Trophoblast cell (in vitro differentiated cells and primary cell): ENCODE results near the gene MARCHF10.

ENCODE experiments used
- DNase-seq, 2 donors: peaks; one replicate each; pipeline ENCODE4 v3.0.0-alpha.2; 2016
- H2AFZ ChIP-seq: 2 replicates; pipeline ENCODE4 v1.6.1; 2013; ENCODE audit warnings: low read length, moderate library complexity, mild to moderate bottlenecking; ENCODE audit not compliant: insufficient read depth, poor library complexity
- H2AK5ac ChIP-seq: 2 replicates; pipeline ENCODE4 v1.6.1; 2013; ENCODE audit warnings: mild to moderate bottlenecking, low read length
- H2BK120ac ChIP-seq: 2 replicates; pipeline ENCODE4 v1.6.1; 2013; ENCODE audit warnings: low read length, mild to moderate bottlenecking, moderate library complexity; ENCODE audit not compliant: insufficient read depth, poor library complexity
- H2BK12ac ChIP-seq: 2 replicates; pipeline ENCODE4 v1.6.1; 2013; ENCODE audit warnings: mild to moderate bottlenecking, low read length, moderate library complexity
- H2BK5ac ChIP-seq: 2 replicates; pipeline ENCODE4 v1.6.1; 2013; ENCODE audit warnings: low read length, low read depth, moderate library complexity, mild to moderate bottlenecking; ENCODE audit not compliant: poor library complexity
- H3K14ac ChIP-seq: 2 replicates; pipeline ENCODE4 v1.6.1; 2013; ENCODE audit warnings: mild to moderate bottlenecking, low read length
- H3K18ac ChIP-seq: 2 replicates; pipeline ENCODE4 v1.6.1; 2013; ENCODE audit warnings: mild to moderate bottlenecking, low read length
- H3K23ac ChIP-seq: 2 replicates; pipeline ENCODE4 v1.6.1; 2013; ENCODE audit warnings: low read length
- H3K27ac ChIP-seq: 2 replicates; pipeline ENCODE4 v1.5.1; 2013; ENCODE audit warnings: low read depth, mild to moderate bottlenecking, inconsistent platforms, low read length, moderate library complexity
- H3K27me3 ChIP-seq: 2 replicates; pipeline ENCODE4 v1.6.1; 2013; ENCODE audit warnings: inconsistent platforms, mild to moderate bottlenecking, low read length, moderate library complexity; ENCODE audit not compliant: insufficient read depth
- H3K36me3 ChIP-seq, 2 experiments: 1 replicate in 1 of 2; 2 replicates in 1 of 2; pipeline ENCODE4 v1.6.1; 2013; ENCODE audit warnings: low read length in 2 of 2, mild to moderate bottlenecking in 2 of 2, moderate library complexity in 1 of 2; ENCODE audit not compliant: insufficient read depth in 2 of 2, control insufficient read depth in 1 of 2
- H3K4ac ChIP-seq: 2 replicates; pipeline ENCODE4 v1.6.1; 2013; ENCODE audit warnings: low read depth, mild to moderate bottlenecking, low read length, moderate library complexity
- H3K4me1 ChIP-seq, 2 experiments: 1 replicate in 1 of 2; 2 replicates in 1 of 2; pipeline ENCODE4 v1.6.1; 2013; ENCODE audit warnings: low read length in 2 of 2, mild to moderate bottlenecking in 2 of 2, moderate library complexity in 1 of 2; ENCODE audit not compliant: insufficient read depth in 2 of 2, control insufficient read depth in 1 of 2
- H3K4me2 ChIP-seq: 2 replicates; pipeline ENCODE4 v1.6.1; 2013; ENCODE audit warnings: inconsistent platforms, mild to moderate bottlenecking, low read length, moderate library complexity
- H3K4me3 ChIP-seq: 2 replicates; pipeline ENCODE4 v1.5.1; 2013; ENCODE audit warnings: mild to moderate bottlenecking, low read depth, low read length, inconsistent platforms
- H3K79me1 ChIP-seq: one replicate; pipeline ENCODE4 v1.6.1; 2013; ENCODE audit warnings: low read length
- H3K79me2 ChIP-seq: 2 replicates; pipeline ENCODE4 v1.6.1; 2013; ENCODE audit warnings: low read length, mild to moderate bottlenecking; ENCODE audit not compliant: control insufficient read depth, insufficient read depth, poor library complexity
- H3K9ac ChIP-seq: 2 replicates; pipeline ENCODE4 v1.6.1; 2013; ENCODE audit warnings: mild to moderate bottlenecking, low read length
- H3K9me3 ChIP-seq: 2 replicates; pipeline ENCODE4 v1.6.1; 2013; ENCODE audit warnings: low read depth, mild to moderate bottlenecking, control low read depth, inconsistent platforms, low read length; ENCODE audit not compliant: insufficient read depth
- H4K12ac ChIP-seq: 2 replicates; pipeline ENCODE4 v1.6.1; 2013; ENCODE audit warnings: low read depth, mild to moderate bottlenecking, low read length, moderate library complexity
- H4K8ac ChIP-seq: 2 replicates; pipeline ENCODE4 v1.6.1; 2013; ENCODE audit warnings: low read depth, mild to moderate bottlenecking, low read length, moderate library complexity
- H4K91ac ChIP-seq: one replicate; pipeline ENCODE4 v1.6.1; 2013; ENCODE audit warnings: low read depth, mild to moderate bottlenecking, low read length, moderate library complexity
- WGBS: extraction: QIAGEN DNeasy Blood & Tissue Kit; methylation state at CpG from one replicate; pipeline ENCODE4 v1.1.7; 2013; ENCODE audit warnings: missing lambda C conversion rate; ENCODE audit not compliant: insufficient read length, insufficient coverage; ENCODE audit errors: extremely low coverage; 5-methylcytosine and 5-hydroxymethylcytosine counted together

MARCHF10 gene

GRCh38 chr17:62765351-62765750 lies 42.8 kb downstream of the MARCHF10 start:
- Histone ChIP-seq H3K27ac (no peak overlapping the region), H3K4me2 (no peak overlapping the region), H3K79me1 (no peaks in the 10 kb centered on the region), H4K12ac (no peak overlapping the region), H3K18ac (no peak overlapping the region), H3K27me3 (no peaks in the 10 kb centered on the region), H2AFZ (no peak overlapping the region), H3K4me1 (no peaks in the 10 kb centered on the region), H4K8ac (no peak overlapping the region), H3K9ac (no peak overlapping the region), H3K36me3 (no peaks in the 10 kb centered on the region), H2AK5ac (no peak overlapping the region), H3K9me3 (no peaks in the 10 kb centered on the region), H2BK12ac (no peak overlapping the region), H2BK5ac (no peak overlapping the region), H2BK120ac (no peak overlapping the region), H3K14ac (no peak overlapping the region), H3K4ac (no peak overlapping the region), H4K91ac (no peak overlapping the region), H3K23ac (no peak overlapping the region), H3K79me2 (no peaks in the 10 kb centered on the region), H3K4me3 (no peak overlapping the region)
- WGBS: no CpG with 5 or more reads among the region's 10 CpGs
- no peak for DNase-seq

GRCh38 chr17:62763891-62764600 lies 44.1 kb downstream of the MARCHF10 start:
- H2BK5ac ChIP-seq: no peak overlapping the region
- H3K79me2 ChIP-seq: no peaks in the 10 kb centered on the region
- no peak for DNase-seq
- H3K9me3 ChIP-seq: no peaks in the 10 kb centered on the region
- H2BK120ac ChIP-seq: no peak overlapping the region
- H4K91ac ChIP-seq: no peak overlapping the region
- H2AK5ac ChIP-seq: no peak overlapping the region
- no peak overlapping the region for H3K9ac ChIP-seq
- H3K27me3 ChIP-seq: no peaks in the 10 kb centered on the region
- no peak overlapping the region for H4K8ac ChIP-seq
- no peaks in the 10 kb centered on the region for H3K4me1 ChIP-seq
- H3K14ac ChIP-seq: no peak overlapping the region
- H3K4me3 ChIP-seq: no peak overlapping the region
- WGBS: no CpG with 5 or more reads among the region's 15 CpGs
- no peaks in the 10 kb centered on the region for H3K36me3 ChIP-seq
- H4K12ac ChIP-seq: no peak overlapping the region
- H3K27ac ChIP-seq: no peak overlapping the region
- H2BK12ac ChIP-seq: no peak overlapping the region
- H3K23ac ChIP-seq: no peak overlapping the region
- H2AFZ ChIP-seq: no peak overlapping the region
- no peaks in the 10 kb centered on the region for H3K79me1 ChIP-seq
- H3K18ac ChIP-seq: no peak overlapping the region
- no peak overlapping the region for H3K4ac ChIP-seq
- H3K4me2 ChIP-seq: no peak overlapping the region

- Histone ChIP-seq H4K12ac (no peak overlapping the region), H3K27ac (no peak overlapping the region), H2AFZ (no peak overlapping the region), H3K18ac (no peak overlapping the region), H2BK120ac (no peak overlapping the region), H2AK5ac (no peak overlapping the region), H3K4me1 (no peaks in the 10 kb centered on the region), H3K23ac (no peak overlapping the region), H3K4ac (no peak overlapping the region), H3K79me1 (no peaks in the 10 kb centered on the region), H3K9ac (no peak overlapping the region), H2BK5ac (no peak overlapping the region), H2BK12ac (no peak overlapping the region), H3K27me3 (no peaks in the 10 kb centered on the region), H3K9me3 (no peaks in the 10 kb centered on the region), H3K14ac (no peak overlapping the region), H3K4me2 (no peak overlapping the region), H3K79me2 (no peaks in the 10 kb centered on the region), H3K4me3 (no peak overlapping the region), H3K36me3 (no peaks in the 10 kb centered on the region), H4K91ac (no peak overlapping the region), H4K8ac (no peak overlapping the region)
- WGBS: no CpG with 5 or more reads among the region's 7 CpGs
- peak; percentile 95 to 98 for DNase-seq
These were observed 46.2 kb downstream of the MARCHF10 start for GRCh38 chr17:62761884-62762283.

GRCh38 chr17:62760945-62761267 lies 47.2 kb downstream of the MARCHF10 start:
- no peaks in the 10 kb centered on the region for H3K4me1 ChIP-seq
- no peak overlapping the region for H4K8ac ChIP-seq
- H3K9ac ChIP-seq: no peak overlapping the region

More at GRCh38 chr17:62760945-62761267, 47.2 kb downstream of the MARCHF10 start:
- no peaks in the 10 kb centered on the region for H3K27me3 ChIP-seq
- H3K23ac ChIP-seq: no peak overlapping the region
- H2BK12ac ChIP-seq: no peak overlapping the region
- H3K79me1 ChIP-seq: no peaks in the 10 kb centered on the region
- H2BK120ac ChIP-seq: no peak overlapping the region
- H4K12ac ChIP-seq: no peak overlapping the region
- no peak overlapping the region for H3K14ac ChIP-seq
- no peak overlapping the region for H3K27ac ChIP-seq
- no peak overlapping the region for H3K4me3 ChIP-seq
- H3K79me2 ChIP-seq: no peaks in the 10 kb centered on the region
- H3K36me3 ChIP-seq: no peaks in the 10 kb centered on the region
- H3K9me3 ChIP-seq: no peaks in the 10 kb centered on the region
- H2AFZ ChIP-seq: no peak overlapping the region
- no peak overlapping the region for H2AK5ac ChIP-seq
- H3K18ac ChIP-seq: no peak overlapping the region
- DNase-seq: peak in 1 of 2 donors; percentile 37
- no CpG with 5 or more reads among the region's 2 CpGs for WGBS
- H4K91ac ChIP-seq: no peak overlapping the region
- H3K4ac ChIP-seq: no peak overlapping the region
- H3K4me2 ChIP-seq: no peak overlapping the region
- no peak overlapping the region for H2BK5ac ChIP-seq
